HG02798 (cell line): ENCODE results near the gene KIF5A.
"Not testable (repeated sequence)": the region's sequence is repeated elsewhere in the genome, so short reads cannot be mapped to it uniquely, and the experiment has no call there.

Experiments
- ATAC-seq: cut with Tn5 transposase; IDR thresholded peaks from one replicate; pipeline ENCODE4 v1.9.1; 2021; ENCODE audit warnings: mild to moderate bottlenecking; ENCODE audit not compliant: unreplicated experiment, poor library complexity

KIF5A gene

GRCh38 chr12:57552306-57552651 lies 2.4 kb downstream of the KIF5A start:
- no peak for ATAC-seq

GRCh38 chr12:57552835-57553313 lies 3.0 kb downstream of the KIF5A start:
- ATAC-seq, result no peak

- no peak for ATAC-seq
These were observed 3.7 kb downstream of the KIF5A start for GRCh38 chr12:57553343-57554202.

GRCh38 chr12:57554453-57554852 lies 4.6 kb downstream of the KIF5A start:
- ATAC-seq, result no peak

GRCh38 chr12:57554897-57555296 lies 5.1 kb downstream of the KIF5A start:
- ATAC-seq, result no peak

- ATAC-seq, result no peak
These were observed 9.0 kb downstream of the KIF5A start for GRCh38 chr12:57558864-57559263.

GRCh38 chr12:57560516-57560915 lies 10.7 kb downstream of the KIF5A start:
- ATAC-seq, result no peak

- ATAC-seq, result not testable (repeated sequence)
These were observed 11.3 kb downstream of the KIF5A start for GRCh38 chr12:57561117-57561516.

- no peak for ATAC-seq
These were observed 13.5 kb downstream of the KIF5A start for GRCh38 chr12:57563358-57563757.

GRCh38 chr12:57564178-57564740 lies 14.4 kb downstream of the KIF5A start:
- ATAC-seq, result no peak

GRCh38 chr12:57568838-57569237 lies 19.0 kb downstream of the KIF5A start:
- no peak for ATAC-seq

- ATAC-seq, result no peak
These were observed 20.0 kb downstream of the KIF5A start for GRCh38 chr12:57569858-57570257.

GRCh38 chr12:57570438-57570837 lies 20.6 kb downstream of the KIF5A start:
- not testable (repeated sequence) for ATAC-seq

- no peak for ATAC-seq
These were observed 22.3 kb downstream of the KIF5A start for GRCh38 chr12:57571926-57572762.

- no peak for ATAC-seq
These were observed 25.0 kb downstream of the KIF5A start for GRCh38 chr12:57574795-57575194.

- no peak for ATAC-seq
These were observed 26.1 kb downstream of the KIF5A start for GRCh38 chr12:57575771-57576612.

- ATAC-seq, result no peak
These were observed 26.8 kb downstream of the KIF5A start for GRCh38 chr12:57576613-57577160.

GRCh38 chr12:57577981-57578758 lies 28.3 kb downstream of the KIF5A start:
- no peak for ATAC-seq

- no peak for ATAC-seq
These were observed 29.2 kb downstream of the KIF5A start for GRCh38 chr12:57579011-57579410.
